GM21381 (cell line): ENCODE data around the gene PRPF40A.

Source experiments
- ATAC-seq: cut with Tn5 transposase; IDR thresholded peaks from one replicate; pipeline ENCODE4 v1.9.1; 2021; ENCODE audit warnings: mild to moderate bottlenecking, moderate library complexity; ENCODE audit not compliant: unreplicated experiment

Gene PRPF40A

GRCh38 chr2:152620985-152621384 is 96.3 kb downstream of the PRPF40A start:
- no peak for ATAC-seq

GRCh38 chr2:152620208-152620607 is 97.1 kb downstream of the PRPF40A start:
- ATAC-seq = no peak

- no peak for ATAC-seq
These were observed 99.1 kb downstream of the PRPF40A start for GRCh38 chr2:152618193-152618564.

GRCh38 chr2:152617456-152618192 is 99.6 kb downstream of the PRPF40A start:
- ATAC-seq = no peak

- no peak for ATAC-seq
These were observed 102.1 kb downstream of the PRPF40A start for GRCh38 chr2:152615177-152615576.

- ATAC-seq = no peak
These were observed 104.0 kb downstream of the PRPF40A start for GRCh38 chr2:152613235-152613634.

GRCh38 chr2:152611458-152612231 is 105.6 kb downstream of the PRPF40A start:
- ATAC-seq = peak; percentile 86

- ATAC-seq = no peak
These were observed 107.6 kb downstream of the PRPF40A start for GRCh38 chr2:152609699-152610098.

- ATAC-seq = no peak
These were observed 108.1 kb downstream of the PRPF40A start for GRCh38 chr2:152609154-152609553.

- ATAC-seq = no peak
These were observed 109.4 kb downstream of the PRPF40A start for GRCh38 chr2:152607793-152608300.

GRCh38 chr2:152606941-152607340 is 110.3 kb downstream of the PRPF40A start:
- no peak for ATAC-seq

GRCh38 chr2:152606081-152606480 is 111.2 kb downstream of the PRPF40A start:
- ATAC-seq = no peak

GRCh38 chr2:152603166-152603565 is 114.1 kb downstream of the PRPF40A start:
- ATAC-seq = no peak

- ATAC-seq = no peak
These were observed 114.5 kb downstream of the PRPF40A start for GRCh38 chr2:152602750-152603149.
